ENCODE results near the gene PIP4P1.
"Not testable (repeated sequence)": the region's sequence is repeated elsewhere in the genome, so short reads cannot be mapped to it uniquely, and the experiment has no call there.

Gene PIP4P1

GRCh38 chr14:20477211-20477876 is 16.1 kb upstream of the PIP4P1 start:
- DNase-seq (ENCODE audit: low read depth in 2 of 3, low spot score in 1 of 3): no peak

GRCh38 chr14:20476776-20477175 is 15.5 kb upstream of the PIP4P1 start:
- DNase-seq (ENCODE audit: low read depth in 2 of 3, low spot score in 1 of 3): no peak

- DNase-seq (ENCODE audit: low read depth in 2 of 3, low spot score in 1 of 3): no peak
These were observed 11.4 kb upstream of the PIP4P1 start for GRCh38 chr14:20472536-20473169.

GRCh38 chr14:20470603-20470901 is 9.3 kb upstream of the PIP4P1 start:
- no peak for DNase-seq (ENCODE audit: low read depth in 2 of 3, low spot score in 1 of 3)

- DNase-seq (ENCODE audit: low read depth in 2 of 3, low spot score in 1 of 3): peak; percentile 51 to 53 (median 51)
These were observed 8.8 kb upstream of the PIP4P1 start for GRCh38 chr14:20469890-20470602.

GRCh38 chr14:20469242-20469889 is 8.1 kb upstream of the PIP4P1 start, which contains the start of gene PNP:
Gene PNP, plus strand, starts transcription at chr14:20469406. Its CDS starts 119 bp downstream, at chr14:20469525.
- DNase-seq (ENCODE audit: low read depth in 2 of 3, low spot score in 1 of 3): peak; percentile 83 to 87 (median 85)

GRCh38 chr14:20468764-20469241 is 7.6 kb upstream of the PIP4P1 start:
- no peak for DNase-seq (ENCODE audit: low read depth in 2 of 3, low spot score in 1 of 3)

GRCh38 chr14:20460458-20461224 is 593 bp downstream of the PIP4P1 start:
- DNase-seq (ENCODE audit: low read depth in 2 of 3, low spot score in 1 of 3): no peak

- no peak for DNase-seq (ENCODE audit: low read depth in 2 of 3, low spot score in 1 of 3)
These were observed 3.0 kb downstream of the PIP4P1 start for GRCh38 chr14:20458031-20458789.

- no peak for DNase-seq (ENCODE audit: low read depth in 2 of 3, low spot score in 1 of 3)
These were observed 4.3 kb downstream of the PIP4P1 start for GRCh38 chr14:20456971-20457370.

GRCh38 chr14:20455355-20456300 is 5.6 kb downstream of the PIP4P1 start:
- no peak for DNase-seq (ENCODE audit: low read depth in 2 of 3, low spot score in 1 of 3)

GRCh38 chr14:20454516-20455354 is 6.5 kb downstream of the PIP4P1 start, which contains the start of the genes APEX1 and OSGEP:
Gene APEX1, plus strand, starts transcription at chr14:20455226. Its CDS starts 420 bp downstream, at chr14:20455646.
Gene OSGEP, minus strand, starts transcription at chr14:20454812. Its CDS starts 129 bp downstream, at chr14:20454683.
- peak; percentile 96 to 98 (median 97) for DNase-seq (ENCODE audit: low read depth in 2 of 3, low spot score in 1 of 3)

GRCh38 chr14:20452831-20453230 is 8.4 kb downstream of the PIP4P1 start:
- DNase-seq (ENCODE audit: low read depth in 2 of 3, low spot score in 1 of 3): not testable (repeated sequence)

GRCh38 chr14:20446889-20447288 is 14.3 kb downstream of the PIP4P1 start:
- DNase-seq (ENCODE audit: low read depth in 2 of 3, low spot score in 1 of 3): no peak

GRCh38 chr14:20443650-20444049 is 17.6 kb downstream of the PIP4P1 start:
- not testable (repeated sequence) for DNase-seq (ENCODE audit: low read depth in 2 of 3, low spot score in 1 of 3)

GRCh38 chr14:20441461-20441860 is 19.8 kb downstream of the PIP4P1 start:
- no peak for DNase-seq (ENCODE audit: low read depth in 2 of 3, low spot score in 1 of 3)

GRCh38 chr14:20440882-20441281 is 20.4 kb downstream of the PIP4P1 start:
- DNase-seq (ENCODE audit: low read depth in 2 of 3, low spot score in 1 of 3): no peak

- no peak for DNase-seq (ENCODE audit: low read depth in 2 of 3, low spot score in 1 of 3)
These were observed 20.8 kb downstream of the PIP4P1 start for GRCh38 chr14:20440465-20440864.
